Ovary (tissue), 3 donors: ENCODE measurements around the gene CSH2.
A peak's percentile ranks its signal among the peaks of the same experiment; 100 is the strongest.

Experiments
- CTCF ChIP-seq, 3 donors: fragments of 450-650 bp in 2 of 3; fragments of 200-600 bp in 1 of 3; IDR thresholded peaks; one replicate each; pipeline versions ENCODE4 v1.5.1 to v1.8.0; 2016 to 2022; ENCODE audit warnings: antibody characterized with exemption in 3 of 3, mild to moderate bottlenecking in 1 of 3
- EP300 ChIP-seq: sonication (generic); formaldehyde crosslinking; IDR thresholded peaks from one replicate; pipeline ENCODE4 v1.6.1; 2017; ENCODE audit warnings: antibody characterized with exemption
- POLR2A ChIP-seq: fragments of 450-650 bp; IDR thresholded peaks from one replicate; pipeline ENCODE4 v1.6.1; 2017; ENCODE audit warnings: antibody characterized with exemption, mild to moderate bottlenecking, moderate library complexity
- donor health status: DM: no; HTN: no; CAD: no.

GRCh38 chr17:63911657-63912100 lies 38.2 kb upstream of the CSH2 start:
- TF ChIP-seq CTCF (IDR thresholded peaks at IDR 0.05) (peak; percentile 39 to 47 (median 45)), POLR2A (no peak), EP300 (no peak)
